ENCODE measurements around the gene LRCH4. TPM values are rescaled to one million over a fixed set of nuclear protein-coding genes. Genes with fewer than 3 reads are reported as not detected.
A peak's percentile ranks its signal among the peaks of the same experiment; 100 is the strongest.
"Not testable (repeated sequence)": the region's sequence is repeated elsewhere in the genome, so short reads cannot be mapped to it uniquely, and the experiment has no call there.

Gene LRCH4
- total and polyA plus RNA-seq, 2 donors (not counting 3 experiments of a cell fraction or from before 2014, with no cell fraction given), result 32.1 to 56.1 TPM

DNA sequence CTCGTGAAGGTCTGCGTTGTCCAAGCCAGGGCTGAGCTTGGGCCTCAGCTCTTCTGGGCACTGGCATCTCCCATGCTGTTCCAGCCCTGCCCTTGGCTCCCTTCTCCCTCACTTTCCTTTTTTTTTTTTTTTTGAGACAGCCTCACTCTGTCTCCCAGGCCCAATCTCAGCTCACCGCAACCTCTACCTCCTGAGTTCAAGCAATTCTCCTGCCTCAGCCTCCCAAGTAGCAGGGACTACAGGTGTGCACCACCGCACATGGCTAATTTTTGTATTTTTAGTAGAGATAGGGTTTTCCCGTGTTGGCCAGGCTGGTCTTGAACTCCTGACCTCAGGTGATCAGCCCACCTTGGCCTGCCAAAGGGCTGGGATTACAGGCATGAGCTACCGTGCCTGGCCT is 21.5 kb downstream of the LRCH4 start:
- dilution Hi-C loops (cut with MboI; ENCODE audit: extremely low pct_ligation_motif_present, low sequenced_read_pairs); H3K9ac ChIP-seq (replicated peaks; ENCODE audit: extremely low read depth, insufficient read depth, low read length); H3K9me3 ChIP-seq (replicated peaks; ENCODE audit: control insufficient read depth, insufficient read depth, low read length); H2AFZ ChIP-seq (ENCODE audit: low read depth, low read length); H3K27ac ChIP-seq (ENCODE audit: insufficient read depth, low read depth, low read length); FAIRE-seq; H3K79me2 ChIP-seq (ENCODE audit: control insufficient read depth, insufficient read depth, low read length); H3K4me2 ChIP-seq (ENCODE audit: insufficient read depth, low read length); POLR2A ChIA-PET; H4K20me1 ChIP-seq (replicated peaks; ENCODE audit: control insufficient read depth, extremely low read depth, insufficient read depth, low read length); DNase-seq (ENCODE audit: low read depth, low spot score); H3K4me1 ChIP-seq (ENCODE audit: control insufficient read depth, extremely low read depth, insufficient read depth, low read length); H3K27me3 ChIP-seq (ENCODE audit: control insufficient read depth in 2 of 2, insufficient read depth in 2 of 2, low read length in 2 of 2); H3K4me3 ChIP-seq (replicated peaks in 1 of 3; ENCODE audit: insufficient read depth in 1 of 3, low read depth in 1 of 3, low read length in 3 of 3); H3K9me1 ChIP-seq (replicated peaks; ENCODE audit: control insufficient read depth, extremely low read depth, insufficient read depth, low read length); BruUV-seq (replicated peaks): not testable (repeated sequence)
- intact Hi-C loops (cut with micrococcal nuclease), result loop anchor here (1.0 kb wide), 2 partner anchors 24 to 127 kb away; no protein-coding TSS in a partner anchor
- peaks cover 0 to 24% of the 10 kb centered on the region in 2 experiments for H3K36me3 ChIP-seq (ENCODE audit: control insufficient read depth in 2 of 2, extremely low read depth in 1 of 2, insufficient read depth in 2 of 2, low read length in 2 of 2)
- CTCF ChIA-PET, result interaction anchor here (0.7 to 3.2 kb wide), 21 partner anchors 9 to 288 kb away, joined by 3 to 34 read pairs (median 4); partner anchors contain the start of genes AGFG2, FBXO24 and SLC12A9

DNA sequence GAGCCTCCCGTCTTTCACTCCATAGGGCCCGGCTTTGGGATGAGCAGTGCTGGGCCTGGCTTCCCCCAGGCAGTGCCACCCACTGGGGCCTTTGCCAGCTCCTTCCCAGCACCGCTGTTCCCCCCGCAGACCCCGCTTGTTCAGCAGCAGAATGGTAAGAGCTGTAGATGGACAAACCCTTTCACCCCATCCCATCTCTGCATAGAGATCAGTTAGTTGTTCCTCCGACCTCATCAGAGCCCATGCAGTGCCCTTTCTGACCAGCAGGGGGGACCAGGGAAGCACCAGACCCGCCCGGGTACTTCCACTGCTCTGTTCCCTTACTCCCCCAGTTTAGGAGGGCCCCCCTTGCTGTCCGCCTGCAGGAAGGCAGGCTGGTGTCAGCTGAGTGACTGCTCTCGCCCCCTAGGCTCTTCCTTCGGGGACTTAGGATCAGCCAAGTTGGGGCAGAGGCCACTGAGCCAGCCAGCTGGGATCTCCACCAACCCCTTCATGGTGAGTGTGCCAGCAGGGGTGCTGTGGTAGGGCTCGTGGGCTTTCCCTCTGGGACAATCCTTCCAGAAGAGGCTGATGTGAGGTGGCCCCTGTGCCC is 22.0 kb downstream of the LRCH4 start:
- Histone ChIP-seq H3K9me1 (replicated peaks; ENCODE audit: control insufficient read depth, extremely low read depth, insufficient read depth, low read length) (no peaks in the 10 kb centered on the region), H2AFZ (ENCODE audit: low read depth, low read length) (no peak overlapping the region), H3K9me3 (replicated peaks; ENCODE audit: control insufficient read depth, insufficient read depth, low read length) (no peaks in the 10 kb centered on the region), H3K79me2 (ENCODE audit: control insufficient read depth, insufficient read depth, low read length) (no peaks in the 10 kb centered on the region), H4K20me1 (replicated peaks; ENCODE audit: control insufficient read depth, extremely low read depth, insufficient read depth, low read length) (no peaks in the 10 kb centered on the region), H3K27me3 (ENCODE audit: control insufficient read depth in 2 of 2, insufficient read depth in 2 of 2, low read length in 2 of 2) (no peaks in the 10 kb centered on the region), H3K4me2 (ENCODE audit: insufficient read depth, low read length) (no peak overlapping the region), H3K4me3 (replicated peaks in 1 of 3; ENCODE audit: insufficient read depth in 1 of 3, low read depth in 1 of 3, low read length in 3 of 3) (no peak overlapping the region), H3K27ac (ENCODE audit: insufficient read depth, low read depth, low read length) (no peak overlapping the region), H3K9ac (replicated peaks; ENCODE audit: extremely low read depth, insufficient read depth, low read length) (no peak overlapping the region), H3K36me3 (ENCODE audit: control insufficient read depth in 2 of 2, extremely low read depth in 1 of 2, insufficient read depth in 2 of 2, low read length in 2 of 2) (peaks cover 0 to 24% of the 10 kb centered on the region in 2 experiments), H3K4me1 (ENCODE audit: control insufficient read depth, extremely low read depth, insufficient read depth, low read length) (peaks cover 2% of the 10 kb centered on the region)
- intact Hi-C loops (cut with micrococcal nuclease) (loop anchor here (1.0 kb wide), 2 partner anchors 24 to 127 kb away; no protein-coding TSS in a partner anchor), dilution Hi-C loops (cut with MboI; ENCODE audit: extremely low pct_ligation_motif_present, low sequenced_read_pairs) (no loop called here)
- POLR2A ChIA-PET, result no interaction called here
- BruUV-seq (replicated peaks), result no TSS peak
- no peak for TF ChIP-seq MYC (IDR thresholded peaks at IDR 0.05; ENCODE audit: low read depth, low read length)
- TF ChIP-seq, protein P1, sequence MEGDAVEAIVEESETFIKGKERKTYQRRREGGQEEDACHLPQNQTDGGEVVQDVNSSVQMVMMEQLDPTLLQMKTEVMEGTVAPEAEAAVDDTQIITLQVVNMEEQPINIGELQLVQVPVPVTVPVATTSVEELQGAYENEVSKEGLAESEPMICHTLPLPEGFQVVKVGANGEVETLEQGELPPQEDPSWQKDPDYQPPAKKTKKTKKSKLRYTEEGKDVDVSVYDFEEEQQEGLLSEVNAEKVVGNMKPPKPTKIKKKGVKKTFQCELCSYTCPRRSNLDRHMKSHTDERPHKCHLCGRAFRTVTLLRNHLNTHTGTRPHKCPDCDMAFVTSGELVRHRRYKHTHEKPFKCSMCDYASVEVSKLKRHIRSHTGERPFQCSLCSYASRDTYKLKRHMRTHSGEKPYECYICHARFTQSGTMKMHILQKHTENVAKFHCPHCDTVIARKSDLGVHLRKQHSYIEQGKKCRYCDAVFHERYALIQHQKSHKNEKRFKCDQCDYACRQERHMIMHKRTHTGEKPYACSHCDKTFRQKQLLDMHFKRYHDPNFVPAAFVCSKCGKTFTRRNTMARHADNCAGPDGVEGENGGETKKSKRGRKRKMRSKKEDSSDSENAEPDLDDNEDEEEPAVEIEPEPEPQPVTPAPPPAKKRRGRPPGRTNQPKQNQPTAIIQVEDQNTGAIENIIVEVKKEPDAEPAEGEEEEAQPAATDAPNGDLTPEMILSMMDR (IDR thresholded peaks at IDR 0.05; ENCODE audit: extremely low read depth in 1 of 2, insufficient read depth in 1 of 2, low read depth in 1 of 2, low read length in 2 of 2), result peak; percentile 90 to 94
- FAIRE-seq (peak; percentile 83), DNase-seq (ENCODE audit: low read depth, low spot score) (peak; percentile 53)
- CTCF ChIA-PET, result interaction anchor here (0.7 to 3.2 kb wide), 22 partner anchors 8 to 289 kb away, joined by 3 to 34 read pairs (median 4); partner anchors contain the start of genes AGFG2, FBXO24 and SLC12A9
